Fibroblast of lung (primary cell): Measurements from ENCODE around the gene MAGI2. TPM values are rescaled to one million over a fixed set of nuclear protein-coding genes. Genes with fewer than 3 reads are reported as not detected.

Source experiments
- DNase-seq, 2 donors: peaks; one replicate each; pipeline versions ENCODE4 v3.0.0 to v3.0.0-alpha.2; 2010; ENCODE audit warnings: low read depth in 2 of 2
- H2AFZ ChIP-seq: 2 replicates; pipeline ENCODE4 v1.5.1; 2012; ENCODE audit warnings: low read length, control low read depth, inconsistent platforms
- H3K27ac ChIP-seq: 2 replicates; pipeline ENCODE4 v1.5.1; 2011; ENCODE audit warnings: low read length, control low read depth; ENCODE audit not compliant: insufficient read depth
- H3K27me3 ChIP-seq: 2 replicates; pipeline ENCODE4 v1.5.1; 2011; ENCODE audit warnings: mild to moderate bottlenecking, low read length; ENCODE audit not compliant: control insufficient read depth, insufficient read depth
- H3K36me3 ChIP-seq: 2 replicates; pipeline ENCODE4 v1.5.1; 2011; ENCODE audit warnings: low read length; ENCODE audit not compliant: control insufficient read depth, insufficient read depth
- H3K4me1 ChIP-seq: 2 replicates; pipeline ENCODE4 v1.5.1; 2011; ENCODE audit warnings: low read length; ENCODE audit not compliant: control insufficient read depth, insufficient read depth; ENCODE audit errors: extremely low read depth
- H3K4me2 ChIP-seq: 2 replicates; pipeline ENCODE4 v1.5.1; 2011; ENCODE audit warnings: low read length, control low read depth; ENCODE audit not compliant: insufficient read depth; ENCODE audit errors: extremely low read depth
- H3K4me3 ChIP-seq, 4 experiments: fragments of 200-600 bp in 1 of 4; sonication (generic) in 1 of 4; replicated peaks in 1 of 4; 2 replicates each; pipeline ENCODE4 v1.5.1; 2011 to 2016; ENCODE audit warnings: low read length in 4 of 4, low read depth in 3 of 4, mild to moderate bottlenecking in 3 of 4, control low read depth in 2 of 4, inconsistent platforms in 1 of 4, mixed read lengths in 1 of 4; ENCODE audit not compliant: insufficient read depth in 1 of 4; ENCODE audit errors: control extremely low read depth in 1 of 4
- H3K79me2 ChIP-seq: 2 replicates; pipeline ENCODE4 v1.5.1; 2012; ENCODE audit warnings: mild to moderate bottlenecking, low read length, inconsistent platforms; ENCODE audit not compliant: control insufficient read depth, insufficient read depth
- H3K9ac ChIP-seq: 2 replicates; pipeline ENCODE4 v1.5.1; 2011; ENCODE audit warnings: mild to moderate bottlenecking, low read length, control low read depth; ENCODE audit not compliant: insufficient read depth
- H3K9me3 ChIP-seq: 2 replicates; pipeline ENCODE4 v1.5.1; 2012; ENCODE audit warnings: low read depth, low read length; ENCODE audit not compliant: control insufficient read depth, insufficient read depth
- H4K20me1 ChIP-seq: 2 replicates; pipeline ENCODE4 v1.5.1; 2011; ENCODE audit warnings: low read length; ENCODE audit not compliant: control insufficient read depth, insufficient read depth; ENCODE audit errors: extremely low read depth
- EZH2 ChIP-seq: IDR thresholded peaks from 2 replicates; pipeline ENCODE4 v1.5.1; 2012; ENCODE audit warnings: low read length, control low read depth, mild to moderate bottlenecking; ENCODE audit errors: missing control alignments
- polyA plus RNA-seq, 2 donors: library from polyadenylated mRNA; depleted of rRNA in 1 of 2; stranded (reverse) in 1 of 2; unstranded in 1 of 2; fragments of >200 nt; gene quantifications; 2 replicates each; pipeline ENCODE4 v1.2.1, GENCODE V29; 2011 to 2012; ENCODE audit warnings: missing spikeins in 1 of 2
- total RNA-seq: library from RNA; depleted of rRNA; stranded (reverse); fragments of >200 nt; gene quantifications from 2 replicates; pipeline ENCODE4 v1.2.1, GENCODE V29; 2014
- TF ChIP-seq, protein P1 (sequence below), 2 donors: IDR thresholded peaks in 1 of 2; conservative IDR thresholded peaks in 1 of 2; 1 replicate in 1 of 2; 2 replicates in 1 of 2; pipeline ENCODE4 v1.5.1; 2011 to 2012; ENCODE audit warnings: low read length in 2 of 2, control low read depth in 1 of 2, inconsistent platforms in 1 of 2, low read depth in 1 of 2, mild to moderate bottlenecking in 1 of 2

The MAGI2 gene
- total and polyA plus RNA-seq, 2 donors (not counting 1 experiment from before 2014, with no cell fraction given), result 1.8 to 17.0 TPM

DNA sequence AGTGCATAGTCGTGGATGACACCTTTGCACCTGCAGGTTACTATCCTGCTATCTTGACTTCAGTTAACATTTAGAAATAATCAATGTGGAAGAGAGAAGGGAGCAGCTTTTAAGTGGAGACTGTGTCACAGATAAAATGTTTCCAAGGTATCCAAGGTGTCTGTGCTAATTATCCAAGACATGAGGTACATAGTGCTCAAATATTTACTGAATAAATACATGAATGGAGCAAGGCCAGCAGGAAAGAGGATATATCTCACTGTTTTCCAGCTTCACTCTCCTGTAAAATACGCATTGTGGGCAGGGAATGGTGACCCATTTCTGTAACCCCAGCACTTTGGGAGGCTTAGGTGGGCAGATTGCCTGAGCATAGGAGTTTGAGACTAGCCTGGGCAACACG lies 1102.5 kb downstream of the MAGI2 start:
- Histone ChIP-seq H3K9me3 (no peaks in the 10 kb centered on the region), H2AFZ (no peak overlapping the region), H3K9ac (no peak overlapping the region), H3K36me3 (no peaks in the 10 kb centered on the region), H3K27me3 (no peaks in the 10 kb centered on the region), H3K4me1 (no peaks in the 10 kb centered on the region), H3K4me3 (no peak overlapping the region), H4K20me1 (no peaks in the 10 kb centered on the region), H3K27ac (no peak overlapping the region), H3K79me2 (no peaks in the 10 kb centered on the region), H3K4me2 (no peak overlapping the region)
- no peak for DNase-seq
- TF ChIP-seq, protein P1, sequence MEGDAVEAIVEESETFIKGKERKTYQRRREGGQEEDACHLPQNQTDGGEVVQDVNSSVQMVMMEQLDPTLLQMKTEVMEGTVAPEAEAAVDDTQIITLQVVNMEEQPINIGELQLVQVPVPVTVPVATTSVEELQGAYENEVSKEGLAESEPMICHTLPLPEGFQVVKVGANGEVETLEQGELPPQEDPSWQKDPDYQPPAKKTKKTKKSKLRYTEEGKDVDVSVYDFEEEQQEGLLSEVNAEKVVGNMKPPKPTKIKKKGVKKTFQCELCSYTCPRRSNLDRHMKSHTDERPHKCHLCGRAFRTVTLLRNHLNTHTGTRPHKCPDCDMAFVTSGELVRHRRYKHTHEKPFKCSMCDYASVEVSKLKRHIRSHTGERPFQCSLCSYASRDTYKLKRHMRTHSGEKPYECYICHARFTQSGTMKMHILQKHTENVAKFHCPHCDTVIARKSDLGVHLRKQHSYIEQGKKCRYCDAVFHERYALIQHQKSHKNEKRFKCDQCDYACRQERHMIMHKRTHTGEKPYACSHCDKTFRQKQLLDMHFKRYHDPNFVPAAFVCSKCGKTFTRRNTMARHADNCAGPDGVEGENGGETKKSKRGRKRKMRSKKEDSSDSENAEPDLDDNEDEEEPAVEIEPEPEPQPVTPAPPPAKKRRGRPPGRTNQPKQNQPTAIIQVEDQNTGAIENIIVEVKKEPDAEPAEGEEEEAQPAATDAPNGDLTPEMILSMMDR (conservative IDR thresholded peaks at IDR 0.05 in 1 of 2, IDR thresholded peaks at IDR 0.05 in 1 of 2; ENCODE audit: low read depth in 1 of 2, low read length in 2 of 2), result no peak
- TF ChIP-seq EZH2, result no peak

DNA sequence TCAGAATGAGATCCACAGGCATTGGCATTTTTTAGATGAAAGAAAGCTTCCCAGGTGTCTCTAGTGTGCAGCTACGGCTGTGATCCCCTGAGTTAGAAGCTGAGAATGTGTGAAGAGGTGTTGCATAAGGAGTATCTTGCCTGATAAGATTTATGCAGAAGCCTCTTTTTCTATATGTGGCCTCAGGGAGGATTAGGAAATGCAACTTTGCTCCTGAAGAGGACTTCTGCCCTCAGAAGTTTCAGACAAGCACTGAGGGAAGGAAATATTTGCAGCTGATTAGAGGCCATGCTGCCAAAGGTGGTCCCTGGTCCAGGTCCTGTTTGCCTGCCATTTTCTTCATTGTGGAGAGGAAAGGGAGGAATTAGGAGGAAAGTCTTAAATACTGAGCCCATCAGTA lies 1103.1 kb downstream of the MAGI2 start:
- Histone ChIP-seq H3K4me1 (no peaks in the 10 kb centered on the region), H3K4me2 (no peak overlapping the region), H2AFZ (no peak overlapping the region), H3K27ac (no peak overlapping the region), H3K79me2 (no peaks in the 10 kb centered on the region), H4K20me1 (no peaks in the 10 kb centered on the region), H3K4me3 (no peak overlapping the region), H3K36me3 (no peaks in the 10 kb centered on the region), H3K9ac (no peak overlapping the region), H3K27me3 (no peaks in the 10 kb centered on the region), H3K9me3 (no peaks in the 10 kb centered on the region)
- TF ChIP-seq, protein P1 (conservative IDR thresholded peaks at IDR 0.05 in 1 of 2, IDR thresholded peaks at IDR 0.05 in 1 of 2; ENCODE audit: low read depth in 1 of 2, low read length in 2 of 2), result no peak
- no peak for TF ChIP-seq EZH2
- DNase-seq, result no peak

DNA sequence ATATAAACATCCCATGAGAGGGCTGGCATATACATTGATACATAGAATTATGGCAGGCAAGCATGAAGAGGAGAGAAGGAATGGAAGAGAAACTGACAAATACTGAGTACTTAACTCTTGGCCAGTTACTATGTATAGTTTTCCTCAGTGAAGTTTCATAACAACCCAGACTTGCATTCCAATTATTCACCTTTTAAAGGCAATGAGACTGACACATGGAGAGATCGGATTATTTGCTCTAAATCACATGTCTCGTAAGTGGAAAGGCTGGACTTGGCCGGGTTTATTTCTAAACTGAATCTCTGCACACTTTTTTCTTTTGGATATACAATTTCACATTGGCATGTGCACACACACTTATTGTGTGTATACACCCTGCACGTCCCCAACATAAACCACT lies 1106.6 kb downstream of the MAGI2 start:
- no peaks in the 10 kb centered on the region for H3K36me3 ChIP-seq
- H3K27me3 ChIP-seq, result no peaks in the 10 kb centered on the region
- no peak overlapping the region for H2AFZ ChIP-seq
- H3K4me3 ChIP-seq, result no peak overlapping the region
- no peak for DNase-seq
- no peak overlapping the region for H3K9ac ChIP-seq
- H3K4me1 ChIP-seq, result no peaks in the 10 kb centered on the region
- no peaks in the 10 kb centered on the region for H3K9me3 ChIP-seq
- TF ChIP-seq, protein P1 (conservative IDR thresholded peaks at IDR 0.05 in 1 of 2, IDR thresholded peaks at IDR 0.05 in 1 of 2; ENCODE audit: low read depth in 1 of 2, low read length in 2 of 2), result no peak
- TF ChIP-seq EZH2, result no peak
- no peak overlapping the region for H3K27ac ChIP-seq
- H3K4me2 ChIP-seq, result no peak overlapping the region
- no peaks in the 10 kb centered on the region for H3K79me2 ChIP-seq
- H4K20me1 ChIP-seq, result no peaks in the 10 kb centered on the region
